Ascending aorta (tissue), 2 donors: Measurements from ENCODE around the gene CDIPT. TPM values are rescaled to one million over a fixed set of nuclear protein-coding genes. Genes with fewer than 3 reads are reported as not detected.

Source experiments
- DNase-seq, 2 donors: peaks; one replicate each; pipeline ENCODE4 v3.0.0-alpha.2; 2019; ENCODE audit warnings: low spot score in 2 of 2
- H3K27ac ChIP-seq, 2 donors: fragments of 200-600 bp; sonication (generic); one replicate each; pipeline ENCODE4 v1.5.1; 2016 to 2017; ENCODE audit warnings: mild to moderate bottlenecking in 1 of 2
- H3K27me3 ChIP-seq: fragments of 200-600 bp; sonication (generic); one replicate; pipeline ENCODE4 v1.5.1; 2017
- H3K36me3 ChIP-seq, 2 donors: fragments of 200-600 bp; sonication (generic); one replicate each; pipeline ENCODE4 v1.5.1; 2016
- H3K4me1 ChIP-seq, 2 donors: fragments of 200-600 bp; sonication (generic); one replicate each; pipeline ENCODE4 v1.5.1; 2016 to 2017; ENCODE audit warnings: mild to moderate bottlenecking in 1 of 2
- H3K4me3 ChIP-seq, 2 donors: fragments of 200-600 bp; sonication (generic); one replicate each; pipeline ENCODE4 v1.5.1; 2016 to 2017; ENCODE audit warnings: mild to moderate bottlenecking in 1 of 2
- H3K9me3 ChIP-seq, 2 donors: fragments of 200-600 bp; sonication (generic); one replicate each; pipeline ENCODE4 v1.5.1; 2016
- CTCF ChIP-seq, 3 experiments: fragments of 200-600 bp in 2 of 3; fragments of 450-650 bp in 1 of 3; sonication (generic) in 2 of 3; IDR thresholded peaks; one replicate each; pipeline ENCODE4 v1.5.1; 2016 to 2019; ENCODE audit warnings: antibody characterized with exemption in 3 of 3, mild to moderate bottlenecking in 1 of 3, moderate library complexity in 1 of 3
- intact Hi-C: fragments of 100-400 bp; cut with DNase I; formaldehyde crosslinking; loops from one replicate; pipeline ENCODE4 v1.15.1; 2023
- total RNA-seq: library from RNA; depleted of rRNA; stranded (reverse); fragments of >200 nt; gene quantifications from one replicate; pipeline ENCODE4 v1.1.0, GENCODE V29; 2016

Gene CDIPT
- total RNA-seq, 1 donor from 2014 or later = 174 TPM

- Histone ChIP-seq H3K9me3 (no peaks in the 10 kb centered on the region), H3K36me3 (no peaks in the 10 kb centered on the region), H3K4me1 (peaks cover 0 to 4% of the 10 kb centered on the region in 2 donors), H3K27me3 (peaks cover 17% of the 10 kb centered on the region), H3K4me3 (no peak overlapping the region), H3K27ac (no peak overlapping the region)
- DNase-seq = no peak
- TF ChIP-seq CTCF (IDR thresholded peaks at IDR 0.05) = no peak
- intact Hi-C loops = no loop called here
Measured at GRCh38 chr16:29881050-29881449, 18.0 kb upstream of the CDIPT start.

GRCh38 chr16:29878172-29878571, 15.1 kb upstream of the CDIPT start:
- H3K27me3 ChIP-seq = peaks cover 18% of the 10 kb centered on the region

GRCh38 chr16:29877266-29877961, 14.4 kb upstream of the CDIPT start:
- no peak for TF ChIP-seq CTCF (IDR thresholded peaks at IDR 0.05)
- DNase-seq = no peak
- Histone ChIP-seq H3K27ac (no peak overlapping the region), H3K4me3 (peak overlapping the region in 1 of 2 donors; percentile 28), H3K27me3 (peaks cover 18% of the 10 kb centered on the region), H3K36me3 (no peaks in the 10 kb centered on the region), H3K9me3 (no peaks in the 10 kb centered on the region), H3K4me1 (peaks cover 0 to 4% of the 10 kb centered on the region in 2 donors)
- intact Hi-C loops = no loop called here

More at GRCh38 chr16:29878172-29878571, 15.1 kb upstream of the CDIPT start:
- H3K4me1 ChIP-seq = peaks cover 0 to 4% of the 10 kb centered on the region in 2 donors
- H3K4me3 ChIP-seq = no peak overlapping the region
- TF ChIP-seq CTCF (IDR thresholded peaks at IDR 0.05) = no peak
- H3K27ac ChIP-seq = no peak overlapping the region
- no peak for DNase-seq
- no peaks in the 10 kb centered on the region for H3K9me3 ChIP-seq
- no peaks in the 10 kb centered on the region for H3K36me3 ChIP-seq
- intact Hi-C loops = no loop called here

GRCh38 chr16:29876594-29877249, 13.7 kb upstream of the CDIPT start:
- peak overlapping the region in 1 of 2 donors; percentile 28 for H3K4me3 ChIP-seq
- H3K4me1 ChIP-seq = peaks cover 0 to 4% of the 10 kb centered on the region in 2 donors
- peaks cover 18% of the 10 kb centered on the region for H3K27me3 ChIP-seq
- H3K36me3 ChIP-seq = no peaks in the 10 kb centered on the region
- no peak for DNase-seq
- no peaks in the 10 kb centered on the region for H3K9me3 ChIP-seq
- no peak overlapping the region for H3K27ac ChIP-seq
- intact Hi-C loops = no loop called here
- no peak for TF ChIP-seq CTCF (IDR thresholded peaks at IDR 0.05)

GRCh38 chr16:29876217-29876593, 13.2 kb upstream of the CDIPT start:
- Histone ChIP-seq H3K27me3 (peaks cover 18% of the 10 kb centered on the region), H3K9me3 (no peaks in the 10 kb centered on the region), H3K36me3 (no peaks in the 10 kb centered on the region), H3K4me3 (no peak overlapping the region), H3K4me1 (peaks cover 0 to 4% of the 10 kb centered on the region in 2 donors), H3K27ac (no peak overlapping the region)
- DNase-seq = no peak
- TF ChIP-seq CTCF (IDR thresholded peaks at IDR 0.05) = no peak
- intact Hi-C loops = no loop called here
